ENCODE data around the gene RPS6KA2. TPM values are rescaled to one million over a fixed set of nuclear protein-coding genes. Genes with fewer than 3 reads are reported as not detected.
A peak's percentile ranks its signal among the peaks of the same experiment; 100 is the strongest.
"Not testable (repeated sequence)": the region's sequence is repeated elsewhere in the genome, so short reads cannot be mapped to it uniquely, and the experiment has no call there.

RPS6KA2 gene
- total RNA-seq, 3 donors from 2014 or later: 23.7 to 124 (median 56.4) TPM

GRCh38 chr6:166365221-166365620 lies 261.8 kb downstream of the RPS6KA2 start:
- intact Hi-C loops (cut with DNase I; ENCODE audit: low total_unique reads): no loop called here
- TF ChIP-seq POLR2AphosphoS5 (IDR thresholded peaks at IDR 0.05): no peak
- no peak for TF ChIP-seq CTCF (IDR thresholded peaks at IDR 0.05)
- no peak for TF ChIP-seq POLR2A (IDR thresholded peaks at IDR 0.05)

GRCh38 chr6:166364456-166364855 lies 262.6 kb downstream of the RPS6KA2 start:
- H3K27ac ChIP-seq: no peak overlapping the region
- H3K4me3 ChIP-seq: no peak overlapping the region
- TF ChIP-seq CTCF (IDR thresholded peaks at IDR 0.05): no peak
- no peak for TF ChIP-seq POLR2AphosphoS5 (IDR thresholded peaks at IDR 0.05)
- no peak for TF ChIP-seq POLR2A (IDR thresholded peaks at IDR 0.05)
- H3K36me3 ChIP-seq: no peaks in the 10 kb centered on the region
- no peaks in the 10 kb centered on the region for H3K9me3 ChIP-seq
- peaks cover 4 to 6% of the 10 kb centered on the region in 2 donors for H3K4me1 ChIP-seq
- DNase-seq (ENCODE audit: low spot score in 2 of 2): no peak
- intact Hi-C loops (cut with DNase I; ENCODE audit: low total_unique reads): no loop called here
- no peaks in the 10 kb centered on the region for H3K27me3 ChIP-seq

More at GRCh38 chr6:166365221-166365620, 261.8 kb downstream of the RPS6KA2 start:
- Histone ChIP-seq H3K4me3 (no peak overlapping the region), H3K27ac (no peak overlapping the region), H3K27me3 (no peaks in the 10 kb centered on the region), H3K9me3 (no peaks in the 10 kb centered on the region), H3K36me3 (no peaks in the 10 kb centered on the region), H3K4me1 (peaks cover 4 to 6% of the 10 kb centered on the region in 2 donors)
- DNase-seq (ENCODE audit: low spot score in 2 of 2): no peak

- DNase-seq (ENCODE audit: low spot score in 2 of 2); H3K9me3 ChIP-seq; H3K36me3 ChIP-seq; H3K4me1 ChIP-seq; H3K27me3 ChIP-seq; intact Hi-C loops (cut with DNase I; ENCODE audit: low total_unique reads); H3K4me3 ChIP-seq; H3K27ac ChIP-seq: not testable (repeated sequence)
Measured at GRCh38 chr6:166362427-166362826, 264.6 kb downstream of the RPS6KA2 start.

- intact Hi-C loops (cut with DNase I; ENCODE audit: low total_unique reads): no loop called here
- no peaks in the 10 kb centered on the region for H3K36me3 ChIP-seq
- no peak overlapping the region for H3K4me3 ChIP-seq
- TF ChIP-seq POLR2A (IDR thresholded peaks at IDR 0.05) (no peak), POLR2AphosphoS5 (IDR thresholded peaks at IDR 0.05) (peak in 1 of 3 donors; percentile 52)
- H3K27ac ChIP-seq: peak overlapping the region in 1 of 2 donors; percentile 65
- DNase-seq (ENCODE audit: low spot score in 2 of 2): peak in 1 of 2 donors; percentile 78
- H3K9me3 ChIP-seq: no peaks in the 10 kb centered on the region
- no peaks in the 10 kb centered on the region for H3K27me3 ChIP-seq
- peaks cover 4 to 6% of the 10 kb centered on the region in 2 donors for H3K4me1 ChIP-seq
Measured at GRCh38 chr6:166361077-166361429, 266.0 kb downstream of the RPS6KA2 start.

- TF ChIP-seq POLR2A (IDR thresholded peaks at IDR 0.05) (no peak), POLR2AphosphoS5 (IDR thresholded peaks at IDR 0.05) (no peak), CTCF (IDR thresholded peaks at IDR 0.05) (no peak)
- H3K9me3 ChIP-seq: no peaks in the 10 kb centered on the region
- H3K36me3 ChIP-seq: no peaks in the 10 kb centered on the region
- DNase-seq (ENCODE audit: low spot score in 2 of 2): no peak
- peak overlapping the region; percentile 46 to 62 for H3K27ac ChIP-seq
- intact Hi-C loops (cut with DNase I; ENCODE audit: low total_unique reads): no loop called here
- H3K27me3 ChIP-seq: no peaks in the 10 kb centered on the region
- H3K4me3 ChIP-seq: no peak overlapping the region
- peaks cover 4 to 6% of the 10 kb centered on the region in 2 donors for H3K4me1 ChIP-seq
Measured at GRCh38 chr6:166360243-166361076, 266.6 kb downstream of the RPS6KA2 start.

Other genes starting within 250 kb of the RPS6KA2 start
- gene MPC1, start 244.3 kb downstream of the RPS6KA2 start, total RNA-seq: 10 to 100 TPM; 37.4 to 66.9 (median 65.7) TPM
- gene RAMACL, start 40.6 kb downstream of the RPS6KA2 start, total RNA-seq: 10 to 100 TPM in 1 of 3 donors, 1 to 10 TPM in 2; 2.5 to 13.4 (median 2.6) TPM

All from breast epithelium (tissue), 4 donors.